SH-SY5Y (cell line): ENCODE data around the gene FCN3.

Source experiments
- GATA2 ChIP-seq: IDR thresholded peaks from 2 replicates; pipeline ENCODE4 v1.6.1; 2011; ENCODE audit warnings: mild to moderate bottlenecking, low read depth, low read length
- GATA3 ChIP-seq: IDR thresholded peaks from 2 replicates; pipeline ENCODE4 v1.6.1; 2011; ENCODE audit warnings: low read depth, mild to moderate bottlenecking, low read length, moderate library complexity

FCN3 gene

DNA sequence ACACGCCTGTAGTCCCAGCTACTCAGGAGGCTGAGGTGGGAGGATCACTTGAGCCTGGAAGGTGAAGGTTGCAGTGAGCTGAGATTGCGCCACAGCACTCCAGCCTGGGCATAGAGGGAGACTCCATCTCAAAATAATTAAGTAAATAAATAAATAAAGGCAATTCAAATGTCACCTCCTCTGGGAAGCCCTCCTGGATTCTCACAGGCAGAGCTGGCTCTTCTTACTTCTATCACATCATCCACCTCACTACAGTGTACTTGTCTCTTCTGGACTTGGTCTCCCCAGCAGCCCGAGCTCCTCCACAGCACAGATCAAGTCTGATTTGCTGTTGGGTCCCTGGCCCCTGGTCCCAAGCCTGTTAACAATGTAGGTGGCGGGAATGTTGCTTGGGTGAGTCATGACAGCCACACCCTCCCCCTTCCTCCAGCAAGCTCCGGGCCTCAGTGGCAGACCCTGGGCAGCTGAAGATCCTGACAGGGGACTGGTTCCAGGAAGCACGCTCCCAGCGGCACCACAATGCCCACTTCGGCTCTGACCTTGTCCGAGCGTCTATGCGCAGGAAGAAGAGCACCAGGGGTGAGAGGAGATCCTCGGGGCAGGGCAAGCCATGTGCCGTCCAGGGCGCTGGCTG lies 27.5 kb downstream of the FCN3 start:
- TF ChIP-seq GATA3: no peak

- TF ChIP-seq GATA3 (no peak), GATA2 (no peak)
Observed at GRCh38 chr1:27346357-27346756, 28.3 kb downstream of the FCN3 start.

- no peak for TF ChIP-seq GATA3
- no peak for TF ChIP-seq GATA2
Observed at GRCh38 chr1:27345272-27345671, 29.4 kb downstream of the FCN3 start.

DNA sequence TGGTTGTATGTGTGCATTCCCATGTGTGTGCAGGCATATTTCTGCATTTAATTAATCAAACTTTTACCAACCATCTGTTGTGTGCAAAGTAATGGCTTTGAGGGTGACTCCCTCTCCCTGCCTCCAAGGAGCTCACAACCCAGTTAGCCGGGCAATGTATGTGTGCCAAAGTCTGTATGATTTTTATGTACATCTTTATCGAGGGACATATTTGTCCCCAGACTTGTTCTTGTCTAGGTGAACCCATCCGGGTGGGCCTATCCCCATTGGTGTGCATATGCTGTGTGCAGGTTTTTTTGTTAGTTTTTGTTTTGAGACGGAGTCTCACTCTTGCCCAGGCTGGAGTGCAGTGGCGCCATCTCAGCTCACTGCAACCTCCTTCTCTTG lies 31.0 kb downstream of the FCN3 start:
- TF ChIP-seq GATA3: no peak
- TF ChIP-seq GATA2: no peak

GRCh38 chr1:27342778-27343638 lies 31.6 kb downstream of the FCN3 start:
- TF ChIP-seq GATA3 (no peak), GATA2 (no peak)

DNA sequence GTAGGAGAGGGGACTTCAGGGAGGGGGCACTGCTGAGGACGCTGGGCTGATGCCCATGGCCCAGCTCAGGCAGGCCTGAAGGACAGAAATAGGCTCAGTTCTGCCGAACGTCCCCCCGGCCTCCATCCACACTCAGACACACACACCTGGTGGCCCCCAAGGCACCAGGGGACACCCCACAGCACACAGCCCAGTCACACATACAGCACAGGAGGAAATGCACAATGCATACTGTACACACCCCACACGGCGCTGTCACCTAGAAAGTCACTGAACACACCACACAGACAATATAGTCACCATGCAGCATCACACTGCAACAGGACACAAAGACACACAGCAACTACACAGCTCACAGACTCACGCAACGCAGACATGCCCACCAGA lies 32.2 kb downstream of the FCN3 start:
- no peak for TF ChIP-seq GATA2
- TF ChIP-seq GATA3: no peak

- no peak for TF ChIP-seq GATA3
- TF ChIP-seq GATA2: no peak
Observed at GRCh38 chr1:27341525-27342252, 32.9 kb downstream of the FCN3 start, which contains the start of gene SYTL1. Gene SYTL1 (plus strand): TSS chr1:27342022. CDS start chr1:27345335, 3,313 bp downstream.

DNA sequence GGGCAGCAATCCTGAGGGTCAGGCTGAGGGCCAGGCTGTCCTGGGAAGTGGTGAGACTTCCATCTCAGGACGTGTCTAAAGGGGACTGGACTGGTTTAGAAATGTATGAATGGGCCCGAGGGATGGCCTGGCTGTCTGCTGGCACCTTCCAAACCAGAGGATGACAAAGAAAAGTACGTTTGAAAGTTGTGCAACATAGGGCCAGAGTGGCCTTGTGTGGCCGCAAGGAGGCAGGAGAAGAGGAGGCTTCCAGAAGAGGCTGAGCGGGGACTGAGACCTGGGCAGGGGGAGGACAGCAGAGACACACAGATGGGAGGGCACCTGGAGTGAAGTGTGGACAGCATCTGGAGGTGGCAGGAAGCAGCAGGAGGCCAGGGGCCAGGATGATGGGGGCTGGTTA lies 35.4 kb downstream of the FCN3 start:
- TF ChIP-seq GATA2: no peak
- TF ChIP-seq GATA3: no peak

DNA sequence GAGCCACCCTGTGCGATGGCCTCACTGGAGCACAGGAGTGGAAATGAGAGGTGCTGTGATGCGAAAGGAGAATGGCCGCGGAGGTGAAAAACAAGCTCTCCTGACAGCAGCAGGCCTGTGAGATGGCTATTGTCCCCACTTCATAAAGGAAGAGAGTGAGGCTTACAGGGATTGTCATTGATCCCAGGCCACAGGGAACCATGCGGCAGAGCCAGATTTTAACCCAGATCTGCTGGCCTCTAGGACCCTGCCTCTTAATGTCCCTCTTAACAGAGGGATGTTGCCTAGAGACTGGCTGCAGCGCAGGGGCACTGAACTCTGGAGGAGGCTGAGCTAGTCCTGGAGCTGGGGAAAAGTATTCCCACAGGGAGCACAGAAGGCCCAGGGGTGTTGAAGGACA lies 35.9 kb downstream of the FCN3 start:
- TF ChIP-seq GATA3 (no peak), GATA2 (no peak)

DNA sequence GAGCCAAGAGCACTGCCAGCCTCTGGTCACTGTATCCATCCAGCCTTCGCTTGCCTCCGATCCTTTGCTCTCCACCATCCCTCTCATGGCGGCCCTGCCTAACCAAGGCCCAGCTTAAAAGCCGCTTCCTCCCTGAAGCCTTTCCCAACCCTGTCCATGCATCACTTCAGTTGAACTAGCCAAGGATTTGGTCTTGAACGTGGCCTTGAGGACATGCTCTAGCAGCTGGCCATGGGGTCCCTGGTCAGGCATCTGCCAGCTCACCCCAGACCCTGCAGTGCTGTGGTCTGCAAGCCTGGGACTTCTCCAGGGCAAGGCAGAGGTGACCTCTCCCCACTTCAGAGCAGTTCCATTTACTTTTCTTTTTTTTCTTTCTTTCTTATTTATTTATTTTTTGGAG lies 37.9 kb downstream of the FCN3 start:
- TF ChIP-seq GATA3 (no peak), GATA2 (no peak)

DNA sequence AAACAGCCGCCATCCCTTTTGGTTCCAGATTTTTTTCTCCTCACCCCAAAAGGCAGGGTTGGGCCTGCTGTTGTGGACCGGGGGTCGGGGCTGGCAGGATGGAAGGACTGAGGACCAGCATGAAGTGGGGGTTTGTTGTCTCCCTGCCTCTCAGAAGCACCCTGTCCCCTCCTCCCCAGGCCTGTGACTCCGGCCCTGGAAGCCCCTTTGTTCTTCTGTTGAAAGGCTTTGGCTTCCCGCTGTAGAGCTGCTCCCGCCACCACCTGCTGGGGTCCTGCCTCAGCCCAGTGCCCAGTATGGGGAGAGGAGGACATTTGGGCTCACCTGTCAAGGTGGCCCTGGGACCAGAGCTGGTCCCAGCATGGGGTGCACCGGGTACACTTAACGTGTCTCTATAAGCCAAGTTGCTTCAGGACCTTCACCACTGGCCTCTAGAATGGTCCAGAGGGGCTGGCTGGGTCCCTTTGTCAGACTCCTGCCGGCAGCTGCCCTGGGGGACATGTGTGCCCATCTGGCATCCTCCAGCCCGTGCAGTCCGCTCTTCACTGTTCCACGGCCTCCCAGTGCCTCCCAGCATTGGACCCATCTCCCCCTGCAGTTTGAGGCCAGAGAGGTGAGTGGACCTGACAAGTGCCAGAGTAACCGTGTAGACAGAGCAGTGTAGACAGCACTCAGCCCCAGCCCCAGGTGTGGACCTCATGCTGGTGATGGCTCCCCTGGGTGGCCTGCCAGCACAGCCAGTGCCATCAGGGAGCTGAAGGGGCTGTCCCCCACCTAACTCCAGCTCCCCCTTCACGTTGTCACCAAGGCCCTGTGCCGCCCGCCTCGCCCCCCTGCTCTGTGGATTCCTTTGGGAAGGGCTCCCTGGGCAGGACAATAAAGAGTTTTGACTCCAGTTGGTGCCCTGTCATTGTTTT lies 38.9 kb downstream of the FCN3 start:
- TF ChIP-seq GATA2: no peak
- TF ChIP-seq GATA3: no peak

DNA sequence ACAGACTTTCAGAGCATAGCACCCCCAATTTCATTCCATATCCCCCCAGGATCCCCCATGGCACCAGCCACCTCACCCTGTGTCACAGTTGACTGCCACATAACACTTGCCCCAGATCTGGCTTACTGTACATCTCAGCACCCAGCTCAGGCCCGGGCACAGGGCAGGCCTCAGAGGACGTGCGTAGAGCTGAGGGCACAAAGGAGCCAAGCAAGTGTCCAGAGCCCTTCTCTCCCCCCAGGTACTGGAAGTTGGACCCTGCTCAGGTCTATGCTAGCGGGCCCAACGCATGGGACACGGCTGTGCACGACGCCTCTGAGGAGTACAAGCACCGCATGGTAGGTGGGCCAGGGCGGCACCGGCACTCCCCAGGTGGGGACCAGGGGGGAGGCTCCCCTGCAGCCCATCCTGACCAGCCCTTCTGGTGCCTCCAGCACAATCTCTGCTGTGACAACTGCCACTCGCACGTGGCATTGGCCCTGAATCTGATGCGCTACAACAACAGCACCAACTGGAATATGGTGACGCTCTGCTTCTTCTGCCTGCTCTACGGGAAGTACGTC lies 40.8 kb downstream of the FCN3 start:
- TF ChIP-seq GATA3 (no peak), GATA2 (no peak)

GRCh38 chr1:27332536-27333281 lies 41.9 kb downstream of the FCN3 start:
- TF ChIP-seq GATA3: no peak
